ENCODE measurements around the gene YPEL1.

Gene YPEL1

DNA sequence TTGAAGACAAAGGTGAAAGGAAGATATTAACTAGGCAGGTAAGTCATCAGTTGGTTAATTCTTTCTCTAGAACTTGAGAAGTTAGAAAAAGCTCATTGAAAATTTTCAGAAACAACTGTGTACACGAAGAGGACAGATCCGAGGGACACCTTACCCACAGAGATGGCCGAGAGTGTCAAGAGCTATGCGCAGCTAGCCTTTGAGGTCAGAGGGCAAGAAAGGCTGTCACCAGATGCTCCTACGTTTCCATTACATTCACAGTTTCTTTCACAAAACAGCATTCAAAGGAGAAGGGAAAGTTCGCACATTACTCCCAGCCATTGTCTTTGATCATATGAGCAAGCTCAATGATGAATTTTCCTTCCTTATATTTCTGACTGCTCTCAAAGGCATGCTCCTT is 34.8 kb downstream of the YPEL1 start:
- in situ Hi-C loops (cut with MboI; ENCODE audit: low sequenced_read_pairs, unreplicated experiment): loop anchor here (10.0 kb wide), 1 partner anchor 244 kb away; no protein-coding TSS in a partner anchor
- no peak for DNase-seq (ENCODE audit: low spot score)
- TF ChIP-seq, protein P1, sequence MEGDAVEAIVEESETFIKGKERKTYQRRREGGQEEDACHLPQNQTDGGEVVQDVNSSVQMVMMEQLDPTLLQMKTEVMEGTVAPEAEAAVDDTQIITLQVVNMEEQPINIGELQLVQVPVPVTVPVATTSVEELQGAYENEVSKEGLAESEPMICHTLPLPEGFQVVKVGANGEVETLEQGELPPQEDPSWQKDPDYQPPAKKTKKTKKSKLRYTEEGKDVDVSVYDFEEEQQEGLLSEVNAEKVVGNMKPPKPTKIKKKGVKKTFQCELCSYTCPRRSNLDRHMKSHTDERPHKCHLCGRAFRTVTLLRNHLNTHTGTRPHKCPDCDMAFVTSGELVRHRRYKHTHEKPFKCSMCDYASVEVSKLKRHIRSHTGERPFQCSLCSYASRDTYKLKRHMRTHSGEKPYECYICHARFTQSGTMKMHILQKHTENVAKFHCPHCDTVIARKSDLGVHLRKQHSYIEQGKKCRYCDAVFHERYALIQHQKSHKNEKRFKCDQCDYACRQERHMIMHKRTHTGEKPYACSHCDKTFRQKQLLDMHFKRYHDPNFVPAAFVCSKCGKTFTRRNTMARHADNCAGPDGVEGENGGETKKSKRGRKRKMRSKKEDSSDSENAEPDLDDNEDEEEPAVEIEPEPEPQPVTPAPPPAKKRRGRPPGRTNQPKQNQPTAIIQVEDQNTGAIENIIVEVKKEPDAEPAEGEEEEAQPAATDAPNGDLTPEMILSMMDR (IDR thresholded peaks at IDR 0.05; ENCODE audit: borderline replicate concordance, control extremely low read depth, extremely low read depth, insufficient read depth, missing control alignments): no peak

DNA sequence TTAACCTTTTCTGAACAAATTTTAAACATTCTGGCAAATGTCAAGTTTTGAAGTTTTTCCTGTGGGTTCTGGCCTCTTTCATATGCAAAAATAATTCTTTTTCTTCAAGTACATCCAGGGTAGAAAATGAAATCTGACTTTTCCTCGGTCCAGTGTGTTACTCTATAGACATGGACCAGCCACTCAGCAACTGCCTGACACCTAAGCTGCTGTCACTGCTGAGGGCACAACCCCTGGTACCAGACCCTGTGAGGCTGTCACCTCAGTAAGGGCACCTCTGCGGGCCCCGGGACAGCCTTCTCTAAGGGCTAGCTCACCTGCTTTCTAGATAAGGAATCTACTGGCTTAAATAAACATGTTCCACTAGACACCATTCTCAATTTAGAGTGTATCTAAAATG is 36.0 kb downstream of the YPEL1 start:
- no peak for DNase-seq (ENCODE audit: low spot score)
- in situ Hi-C loops (cut with MboI; ENCODE audit: low sequenced_read_pairs, unreplicated experiment): loop anchor here (10.0 kb wide), 1 partner anchor 245 kb away; no protein-coding TSS in a partner anchor
- TF ChIP-seq, protein P1 (IDR thresholded peaks at IDR 0.05; ENCODE audit: borderline replicate concordance, control extremely low read depth, extremely low read depth, insufficient read depth, missing control alignments): no peak

DNA sequence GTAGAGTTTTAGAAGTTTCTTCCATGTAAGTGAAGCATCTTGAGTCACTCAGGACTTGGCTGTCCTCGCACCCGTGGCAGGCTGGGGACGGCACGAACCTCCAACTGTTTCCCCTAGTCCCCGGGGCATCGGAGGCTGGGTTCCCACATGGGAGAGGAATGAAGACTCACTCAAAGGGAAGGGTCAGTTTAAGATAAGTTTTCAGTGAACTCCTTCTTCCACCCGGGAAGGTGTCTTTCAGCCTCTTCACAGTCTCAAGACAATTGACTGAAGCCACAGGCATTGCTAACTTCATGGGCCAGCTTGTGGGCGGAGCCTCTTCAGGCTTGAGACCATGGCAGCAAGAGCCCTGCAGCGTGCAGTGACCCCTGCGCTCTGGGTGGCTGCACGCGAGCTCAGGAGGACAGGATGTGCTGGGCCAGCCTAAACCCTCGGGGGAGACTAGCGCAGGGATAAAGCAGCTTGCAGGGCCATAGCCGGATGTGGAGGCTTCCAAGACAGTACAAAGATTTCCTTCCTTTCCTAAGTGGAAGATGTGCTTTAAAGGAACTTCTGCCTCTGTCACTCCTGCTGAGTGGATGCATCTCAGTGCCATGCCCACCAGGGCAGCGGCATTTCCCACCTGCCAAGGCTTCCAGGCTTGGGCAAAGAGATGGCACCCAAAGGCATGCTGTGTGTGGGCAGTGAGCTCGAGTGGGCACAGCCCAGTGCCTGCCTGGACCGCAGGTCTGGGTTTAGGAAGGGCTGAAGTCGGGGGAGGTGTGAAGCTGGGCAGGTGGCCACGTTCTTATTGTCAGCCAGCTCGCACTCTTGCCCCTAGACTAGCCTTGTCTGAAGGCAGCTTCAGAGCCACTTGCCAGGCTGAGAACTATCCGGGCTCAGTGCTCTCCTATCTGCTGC is 36.9 kb downstream of the YPEL1 start:
- in situ Hi-C loops (cut with MboI; ENCODE audit: low sequenced_read_pairs, unreplicated experiment): no loop called here
- no peak for DNase-seq (ENCODE audit: low spot score)

DNA sequence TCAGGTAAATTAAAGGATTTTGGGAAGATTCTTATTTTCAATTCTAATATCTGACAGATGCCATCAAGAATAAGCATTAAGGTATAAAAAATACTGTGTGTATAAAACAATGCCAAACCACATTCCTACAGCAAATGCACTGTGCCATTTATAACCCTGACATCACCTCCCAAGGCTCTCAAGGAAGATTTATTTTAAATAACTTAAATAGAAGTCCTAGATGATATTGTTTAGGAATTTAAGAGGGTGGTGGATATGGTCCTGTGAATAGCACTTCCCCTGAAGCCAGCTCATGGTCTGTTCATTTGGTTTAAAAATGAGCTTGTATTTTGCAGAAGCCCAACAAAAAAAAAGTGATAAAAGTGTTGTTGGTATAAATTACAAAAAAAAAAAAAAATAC is 37.7 kb downstream of the YPEL1 start:
- DNase-seq (ENCODE audit: low spot score): no peak
- in situ Hi-C loops (cut with MboI; ENCODE audit: low sequenced_read_pairs, unreplicated experiment): no loop called here
- TF ChIP-seq, protein P1 (IDR thresholded peaks at IDR 0.05; ENCODE audit: borderline replicate concordance, control extremely low read depth, extremely low read depth, insufficient read depth, missing control alignments): no peak

More for the DNA sequence above, 36.9 kb downstream of the YPEL1 start:
- TF ChIP-seq, protein P1 (IDR thresholded peaks at IDR 0.05; ENCODE audit: borderline replicate concordance, control extremely low read depth, extremely low read depth, insufficient read depth, missing control alignments): no peak

DNA sequence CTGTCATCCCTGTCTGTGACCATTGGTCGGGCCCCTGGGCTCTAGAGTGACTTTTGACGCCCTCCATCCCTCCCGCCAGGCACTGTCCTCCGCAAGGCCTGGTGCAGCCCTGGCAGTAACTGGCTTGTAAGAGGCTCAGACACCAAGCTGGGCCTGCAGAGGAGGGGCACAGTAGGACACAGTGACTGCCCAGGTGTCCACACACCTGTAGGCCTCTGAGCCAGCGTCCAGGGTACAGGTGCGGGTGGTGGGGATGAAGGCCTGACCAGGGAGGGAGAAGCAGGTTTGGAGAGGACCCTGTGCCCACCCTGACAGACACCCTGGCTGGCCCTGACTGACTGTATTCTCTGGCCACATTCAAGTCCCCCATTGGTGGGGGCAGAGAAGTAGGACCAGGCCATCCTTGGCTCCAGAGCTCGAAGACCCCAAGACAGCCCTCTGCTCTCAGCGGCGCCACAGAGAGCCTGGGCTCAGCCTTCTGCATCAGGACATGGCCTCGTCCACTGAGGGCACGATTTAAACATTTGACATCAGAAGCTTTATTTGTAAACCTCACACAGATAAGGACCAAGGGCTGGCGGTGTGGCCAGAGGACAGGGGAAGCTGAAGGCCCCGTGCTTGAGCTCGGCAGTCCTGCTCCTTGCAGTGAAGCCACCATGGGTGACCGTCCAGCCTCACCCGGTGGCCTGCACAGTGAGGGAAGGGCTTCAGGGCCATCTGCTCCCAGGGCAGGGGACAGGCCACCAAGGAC is 38.4 kb downstream of the YPEL1 start:
- in situ Hi-C loops (cut with MboI; ENCODE audit: low sequenced_read_pairs, unreplicated experiment): no loop called here
- TF ChIP-seq, protein P1 (IDR thresholded peaks at IDR 0.05; ENCODE audit: borderline replicate concordance, control extremely low read depth, extremely low read depth, insufficient read depth, missing control alignments): no peak

DNA sequence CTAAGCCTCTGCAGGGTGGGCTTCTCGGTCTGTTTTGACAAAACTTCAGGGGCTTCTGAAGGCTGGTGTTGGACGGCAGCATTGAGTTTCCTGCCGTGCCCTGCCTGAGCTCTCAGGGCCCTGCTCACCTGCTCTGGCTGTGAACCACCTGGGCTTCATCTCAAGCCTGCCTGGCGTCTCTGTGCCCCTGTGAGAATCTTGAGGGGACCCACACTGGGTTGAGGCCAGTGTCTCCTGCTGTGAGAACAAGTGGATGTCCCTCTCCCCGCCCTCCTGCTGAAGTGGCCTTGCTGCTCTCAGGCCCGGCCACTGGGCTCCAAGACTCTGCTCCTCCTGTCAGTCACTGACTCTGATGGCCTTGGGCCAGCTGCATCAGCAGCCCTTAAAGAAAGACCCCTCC is 39.5 kb downstream of the YPEL1 start:
- in situ Hi-C loops (cut with MboI; ENCODE audit: low sequenced_read_pairs, unreplicated experiment): no loop called here
- TF ChIP-seq, protein P1 (IDR thresholded peaks at IDR 0.05; ENCODE audit: borderline replicate concordance, control extremely low read depth, extremely low read depth, insufficient read depth, missing control alignments): no peak
- DNase-seq (ENCODE audit: low spot score): no peak

More for the DNA sequence above, 38.4 kb downstream of the YPEL1 start:
- DNase-seq (ENCODE audit: low spot score): no peak

All from GM13976 (cell line).